Suprapubic skin (tissue), 3 donors: ENCODE results near the gene PSD.

Source experiments
- POLR2A ChIP-seq, 2 donors: fragments of 450-650 bp; IDR thresholded peaks; one replicate each; pipeline ENCODE4 v1.6.1; 2017; ENCODE audit warnings: antibody characterized with exemption in 2 of 2, mild to moderate bottlenecking in 2 of 2, moderate library complexity in 2 of 2
- TF ChIP-seq, protein P1 (sequence below), 2 donors: fragments of 200-600 bp in 1 of 2; fragments of 450-650 bp in 1 of 2; sonication (generic) in 1 of 2; IDR thresholded peaks; one replicate each; pipeline ENCODE4 v1.5.1; 2016 to 2019; ENCODE audit warnings: antibody characterized with exemption in 2 of 2, mild to moderate bottlenecking in 1 of 2, moderate library complexity in 1 of 2

DNA sequence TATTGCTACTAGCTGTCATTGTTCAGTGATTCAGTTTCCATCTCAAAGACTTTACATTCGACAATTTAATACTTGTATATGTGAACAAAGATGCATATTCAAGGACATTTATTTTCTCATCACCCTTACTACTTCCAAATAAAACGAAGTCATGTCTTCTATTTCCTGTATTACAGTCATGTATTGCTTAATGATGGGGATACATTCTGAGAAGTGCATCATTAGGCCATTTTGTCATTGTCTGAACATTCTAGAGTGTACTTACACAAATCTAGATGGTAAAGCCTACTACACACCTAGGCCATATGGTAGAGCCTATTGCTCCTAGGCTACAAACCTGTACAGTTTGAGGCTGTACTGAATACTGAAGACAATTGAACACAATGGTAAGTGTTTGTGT lies 26.3 kb upstream of the PSD start:
- TF ChIP-seq, protein P1, sequence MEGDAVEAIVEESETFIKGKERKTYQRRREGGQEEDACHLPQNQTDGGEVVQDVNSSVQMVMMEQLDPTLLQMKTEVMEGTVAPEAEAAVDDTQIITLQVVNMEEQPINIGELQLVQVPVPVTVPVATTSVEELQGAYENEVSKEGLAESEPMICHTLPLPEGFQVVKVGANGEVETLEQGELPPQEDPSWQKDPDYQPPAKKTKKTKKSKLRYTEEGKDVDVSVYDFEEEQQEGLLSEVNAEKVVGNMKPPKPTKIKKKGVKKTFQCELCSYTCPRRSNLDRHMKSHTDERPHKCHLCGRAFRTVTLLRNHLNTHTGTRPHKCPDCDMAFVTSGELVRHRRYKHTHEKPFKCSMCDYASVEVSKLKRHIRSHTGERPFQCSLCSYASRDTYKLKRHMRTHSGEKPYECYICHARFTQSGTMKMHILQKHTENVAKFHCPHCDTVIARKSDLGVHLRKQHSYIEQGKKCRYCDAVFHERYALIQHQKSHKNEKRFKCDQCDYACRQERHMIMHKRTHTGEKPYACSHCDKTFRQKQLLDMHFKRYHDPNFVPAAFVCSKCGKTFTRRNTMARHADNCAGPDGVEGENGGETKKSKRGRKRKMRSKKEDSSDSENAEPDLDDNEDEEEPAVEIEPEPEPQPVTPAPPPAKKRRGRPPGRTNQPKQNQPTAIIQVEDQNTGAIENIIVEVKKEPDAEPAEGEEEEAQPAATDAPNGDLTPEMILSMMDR (IDR thresholded peaks at IDR 0.05) = no peak
- no peak for TF ChIP-seq POLR2A (IDR thresholded peaks at IDR 0.05)
